AG04450 (cell line): Measurements from ENCODE around the gene CLCNKB. TPM values are rescaled to one million over a fixed set of nuclear protein-coding genes. Genes with fewer than 3 reads are reported as not detected.

ENCODE experiments used
- CTCF ChIA-PET: fragments of 300-600, 350-600 bp; formaldehyde crosslinking; extraction: SDS; loops from one replicate; lab custom pipeline; 2022; ENCODE audit warnings: antibody characterized with exemption, inconsistent platforms; lab: Charles Lee
- POLR2A ChIA-PET: fragments of 350-600 bp; formaldehyde crosslinking; extraction: SDS; loops from one replicate; lab custom pipeline; 2021; ENCODE audit warnings: antibody characterized with exemption, inconsistent platforms; lab: Yijun Ruan, JAX
- DNase-seq: peaks from one replicate; pipeline ENCODE4 v3.0.0-alpha.2; 2011; ENCODE audit warnings: low read depth, low spot score
- H3K27ac ChIP-seq: one replicate; pipeline ENCODE4 v1.5.1; 2012; ENCODE audit warnings: low read depth, low read length, control low read depth
- H3K27me3 ChIP-seq: one replicate; pipeline ENCODE4 v1.6.0; 2012; ENCODE audit warnings: low read length; ENCODE audit not compliant: control insufficient read depth, insufficient read depth
- H3K4me3 ChIP-seq: 2 replicates; pipeline ENCODE4 v1.5.1; 2011; ENCODE audit warnings: mild to moderate bottlenecking, low read depth, low read length, control low read depth
- H3K9me3 ChIP-seq: 2 replicates; pipeline ENCODE4 v1.5.1; 2012; ENCODE audit warnings: low read length; ENCODE audit not compliant: control insufficient read depth, insufficient read depth
- CTCF ChIP-seq: IDR thresholded peaks from 2 replicates; pipeline ENCODE4 v1.5.1; 2011; ENCODE audit warnings: low read depth, low read length, control low read depth, inconsistent platforms
- polyA plus RNA-seq: library from polyadenylated mRNA; depleted of rRNA; stranded (reverse); fragments of >200 nt; gene quantifications from 2 replicates; pipeline ENCODE4 v1.2.3, GENCODE V29; 2011

The CLCNKB gene
- polyA plus RNA-seq, 1 experiment, result 0.21 TPM

GRCh38 chr1:16076031-16076864 is 32.7 kb downstream of the CLCNKB start:
- no peak for TF ChIP-seq CTCF
- no peaks in the 10 kb centered on the region; the same call in 1 of the 2 replicates for H3K9me3 ChIP-seq
- peaks cover 5% of the 10 kb centered on the region for H3K27me3 ChIP-seq
- peak; percentile 75 for DNase-seq
- POLR2A ChIA-PET, result interaction anchor here (0.8 kb wide), 1 partner anchor 111 kb away, joined by 3 read pairs; no protein-coding TSS in a partner anchor
- no peak overlapping the region for H3K4me3 ChIP-seq
- CTCF ChIA-PET, result interaction anchor here (0.7 to 14.4 kb wide), 3 partner anchors 110 to 284 kb away, joined by 3 to 407 read pairs (median 16); no protein-coding TSS in a partner anchor
- peak overlapping the region; percentile 73 for H3K27ac ChIP-seq

- CTCF ChIA-PET, result interaction anchor here (1.3 to 14.4 kb wide), 3 partner anchors 68 to 140 kb away, joined by 5 to 407 read pairs (median 16); no protein-coding TSS in a partner anchor
- no peak for TF ChIP-seq CTCF
- H3K27me3 ChIP-seq, result peaks cover 5% of the 10 kb centered on the region
- DNase-seq, result no peak
- no peak overlapping the region for H3K27ac ChIP-seq
- POLR2A ChIA-PET, result no interaction called here
- no peaks in the 10 kb centered on the region; the same call in 1 of the 2 replicates for H3K9me3 ChIP-seq
- H3K4me3 ChIP-seq, result no peak overlapping the region
Observed at GRCh38 chr1:16076865-16077238, 33.3 kb downstream of the CLCNKB start.

GRCh38 chr1:16077406-16078245 is 34.0 kb downstream of the CLCNKB start:
- CTCF ChIA-PET, result interaction anchor here (0.9 to 14.4 kb wide), 13 partner anchors 69 to 287 kb away, joined by 3 to 407 read pairs (median 9); partner anchors contain the start of gene EPHA2
- no peak overlapping the region for H3K27ac ChIP-seq
- DNase-seq, result no peak
- H3K27me3 ChIP-seq, result no peaks in the 10 kb centered on the region
- POLR2A ChIA-PET, result interaction anchor here (1.0 kb wide), 1 partner anchor 128 kb away, joined by 6 read pairs; no protein-coding TSS in a partner anchor
- no peaks in the 10 kb centered on the region; the same call in 1 of the 2 replicates for H3K9me3 ChIP-seq
- no peak overlapping the region for H3K4me3 ChIP-seq
- no peak for TF ChIP-seq CTCF

GRCh38 chr1:16078925-16079656 is 35.5 kb downstream of the CLCNKB start:
- ChIA-PET POLR2A (interaction anchor here (0.6 to 1.0 kb wide), 3 partner anchors 84 to 258 kb away, joined by 3 to 6 read pairs (median 5); no protein-coding TSS in a partner anchor), CTCF (interaction anchor here (0.6 to 14.4 kb wide), 28 partner anchors 8 to 286 kb away, joined by 3 to 407 read pairs (median 5); partner anchors contain the start of gene EPHA2)
- no peaks in the 10 kb centered on the region for H3K27me3 ChIP-seq
- H3K4me3 ChIP-seq, result no peak overlapping the region
- H3K9me3 ChIP-seq, result no peaks in the 10 kb centered on the region; the same call in 1 of the 2 replicates
- DNase-seq, result peak; percentile 34
- H3K27ac ChIP-seq, result no peak overlapping the region
- peak; percentile 92 for TF ChIP-seq CTCF
